HCT116 (cell line): ENCODE results near the gene CYB561A3. TPM values are rescaled to one million over a fixed set of nuclear protein-coding genes. Genes with fewer than 3 reads are reported as not detected.

Source experiments
- ATAC-seq: fragments of 200-7000 bp; cut with Tn5 transposase; 2 replicates; pipeline ENCODE4 v1.9.1; 2020; ENCODE audit warnings: mild to moderate bottlenecking, moderate library complexity
- BruUV-seq: library from RNA; stranded (reverse); fragments of 400-500 nt; replicated peaks from 2 replicates; lab custom pipeline; 2021; lab: Mats Ljungman, UMichigan
- CTCF ChIA-PET: fragments of 300-600 bp; sonication (Branson Sonifier 250); formaldehyde crosslinking; loops from one replicate; lab custom pipeline; 2021; ENCODE audit warnings: antibody characterized with exemption; lab: Charles Lee
- POLR2A ChIA-PET: fragments of 300-600, 350-600 bp; sonication (Branson Sonifier 250); formaldehyde crosslinking; loops from one replicate; lab custom pipeline; 2021; ENCODE audit warnings: antibody characterized with exemption; lab: Charles Lee
- RAD21 ChIA-PET, 2 experiments: fragments of 300-600 bp; sonication (Branson Sonifier 250); formaldehyde crosslinking; loops; one replicate each; lab custom pipeline; 2023; ENCODE audit warnings: low total read pairs in 2 of 2; ENCODE audit not compliant: uncharacterized antibody in 2 of 2, unreplicated experiment in 2 of 2, low non-redundant PET in 1 of 2; lab: Charles Lee
- DNase-seq: peaks from one replicate; pipeline ENCODE4 v3.0.0-alpha.2; 2010; ENCODE audit warnings: low read depth, low spot score
- H2AFZ ChIP-seq: fragments of 200-600 bp; shearing (Covaris generic), sonication (generic); 2 replicates; pipeline ENCODE4 v1.6.1; 2017; ENCODE audit warnings: low read depth, mixed run types, mixed read lengths, antibody characterized with exemption, low read length; ENCODE audit not compliant: poor library complexity, severe bottlenecking
- H3K27ac ChIP-seq: 2 replicates; pipeline ENCODE4 v1.5.1; 2012; ENCODE audit warnings: low read depth, low read length
- H3K27me3 ChIP-seq: fragments of 200-600 bp; sonication (generic); 2 replicates; pipeline ENCODE4 v1.6.1; 2016; ENCODE audit warnings: mixed run types, low read length, mixed read lengths; ENCODE audit not compliant: insufficient read depth
- H3K36me3 ChIP-seq, 2 experiments: fragments of 200-500 bp in 1 of 2; fragments of 200-600 bp in 1 of 2; sonication (Bioruptor generic) in 1 of 2; sonication (generic) in 1 of 2; 2 replicates each; pipeline versions ENCODE4 v1.5.1 to v1.6.1; 2014 to 2016; ENCODE audit warnings: low read length in 2 of 2, inconsistent platforms in 1 of 2, mixed read lengths in 1 of 2, mixed run types in 1 of 2; ENCODE audit not compliant: insufficient read depth in 2 of 2, control insufficient read depth in 1 of 2
- H3K4me1 ChIP-seq, 2 experiments: fragments of 200-600 bp in 1 of 2; sonication (generic) in 1 of 2; 2 replicates each; pipeline versions ENCODE4 v1.5.1 to v1.6.1; 2012 to 2017; ENCODE audit warnings: low read length in 2 of 2, inconsistent platforms in 1 of 2, mild to moderate bottlenecking in 1 of 2, mixed read lengths in 1 of 2, mixed run types in 1 of 2, moderate library complexity in 1 of 2; ENCODE audit not compliant: insufficient read depth in 2 of 2, control insufficient read depth in 1 of 2
- H3K4me2 ChIP-seq: fragments of 200-600 bp; sonication (generic); 2 replicates; pipeline ENCODE4 v1.6.1; 2017; ENCODE audit warnings: mixed run types, low read length, mixed read lengths
- H3K4me3 ChIP-seq, 2 experiments: fragments of 200-600 bp in 1 of 2; sonication (generic) in 1 of 2; replicated peaks in 1 of 2; 2 replicates each; pipeline ENCODE4 v1.5.1; 2011 to 2016; ENCODE audit warnings: low read length in 2 of 2, control low read depth in 1 of 2, low read depth in 1 of 2, mild to moderate bottlenecking in 1 of 2, mixed read lengths in 1 of 2, mixed run types in 1 of 2
- H3K79me2 ChIP-seq: fragments of 200-600 bp; sonication (generic); 2 replicates; pipeline ENCODE4 v1.6.1; 2017; ENCODE audit warnings: mild to moderate bottlenecking, mixed run types, low read length, moderate library complexity, mixed read lengths; ENCODE audit not compliant: insufficient read depth
- H3K9ac ChIP-seq: fragments of 200-600 bp; sonication (generic); 2 replicates; pipeline ENCODE4 v1.6.1; 2016; ENCODE audit warnings: low read length, mixed read lengths
- H3K9me2 ChIP-seq: fragments of 200-600 bp; sonication (generic), shearing (Covaris generic); 2 replicates; pipeline ENCODE4 v1.6.1; 2017; ENCODE audit warnings: mixed run types, mild to moderate bottlenecking, moderate library complexity; ENCODE audit not compliant: insufficient read depth
- H3K9me3 ChIP-seq, 2 experiments: fragments of 200-500 bp in 1 of 2; fragments of 200-600 bp in 1 of 2; sonication (Bioruptor generic) in 1 of 2; sonication (generic) in 1 of 2; 2 replicates each; pipeline ENCODE4 v1.6.1; 2014 to 2017; ENCODE audit warnings: low read length in 2 of 2, mixed read lengths in 2 of 2, inconsistent platforms in 1 of 2, low read depth in 1 of 2, mild to moderate bottlenecking in 1 of 2, mixed run types in 1 of 2, moderate library complexity in 1 of 2; ENCODE audit not compliant: control insufficient read depth in 1 of 2, insufficient read depth in 1 of 2
- H4K20me1 ChIP-seq: fragments of 200-600 bp; sonication (generic), shearing (Covaris generic); 2 replicates; pipeline ENCODE4 v1.6.1; 2017; ENCODE audit warnings: mixed run types, mild to moderate bottlenecking, moderate library complexity; ENCODE audit not compliant: insufficient read depth
- CBX3 ChIP-seq: IDR thresholded peaks from 2 replicates; pipeline ENCODE4 v1.6.1; 2012; ENCODE audit warnings: low read depth
- CEBPB ChIP-seq: IDR thresholded peaks from 2 replicates; pipeline ENCODE4 v1.6.1; 2012; ENCODE audit warnings: low read depth
- CTCF ChIP-seq, 3 experiments: fragments of 200-600 bp in 1 of 3; sonication (generic) in 1 of 3; IDR thresholded peaks in 2 of 3; conservative IDR thresholded peaks in 1 of 3; 2 replicates each; pipeline ENCODE4 v1.5.1; 2012 to 2017; ENCODE audit warnings: low read depth in 2 of 3, low read length in 2 of 3, antibody characterized with exemption in 1 of 3, borderline replicate concordance in 1 of 3, control low read depth in 1 of 3, mild to moderate bottlenecking in 1 of 3, mixed read lengths in 1 of 3, mixed run types in 1 of 3, moderate library complexity in 1 of 3; ENCODE audit not compliant: insufficient read depth in 1 of 3
- EGR1 ChIP-seq: IDR thresholded peaks from 2 replicates; pipeline ENCODE4 v1.6.1; 2012; ENCODE audit warnings: low read depth
- ELF1 ChIP-seq: IDR thresholded peaks from 2 replicates; pipeline ENCODE4 v1.6.1; 2012; ENCODE audit warnings: low read depth, borderline replicate concordance
- EZH2 ChIP-seq: fragments of 200-600 bp; sonication (generic); IDR thresholded peaks from 2 replicates; pipeline ENCODE4 v1.6.1; 2017; ENCODE audit warnings: antibody characterized with exemption, mixed run types
- EZH2phosphoT487 ChIP-seq: fragments of 200-600 bp; IDR thresholded peaks from 2 replicates; pipeline ENCODE4 v1.6.1; 2018; ENCODE audit warnings: antibody characterized with exemption, borderline replicate concordance
- FOSL1 ChIP-seq: IDR thresholded peaks from 2 replicates; pipeline ENCODE4 v1.6.1; 2012; ENCODE audit warnings: low read depth
- JUND ChIP-seq: IDR thresholded peaks from 2 replicates; pipeline ENCODE4 v1.6.1; 2012
- POLR2A ChIP-seq: IDR thresholded peaks from 2 replicates; pipeline ENCODE4 v1.7.0; 2011; ENCODE audit warnings: borderline replicate concordance; ENCODE audit not compliant: insufficient read depth, insufficient read length; ENCODE audit errors: extremely low read depth
- POLR2AphosphoS5 ChIP-seq: IDR thresholded peaks from 2 replicates; pipeline ENCODE4 v1.6.1; 2011; ENCODE audit warnings: mild to moderate bottlenecking, low read depth, low read length, moderate library complexity
- RAD21 ChIP-seq: IDR thresholded peaks from 2 replicates; pipeline ENCODE4 v1.6.1; 2012; ENCODE audit warnings: low read depth, mild to moderate bottlenecking
- SP1 ChIP-seq: IDR thresholded peaks from 2 replicates; pipeline ENCODE4 v1.6.1; 2012; ENCODE audit warnings: low read depth
- SRF ChIP-seq: IDR thresholded peaks from 2 replicates; pipeline ENCODE4 v1.6.1; 2012; ENCODE audit warnings: low read depth
- YY1 ChIP-seq: IDR thresholded peaks from 2 replicates; pipeline ENCODE4 v1.6.1; 2011; ENCODE audit warnings: low read length, low read depth, moderate library complexity, mild to moderate bottlenecking; ENCODE audit not compliant: insufficient replicate concordance; ENCODE audit errors: extremely low read depth
- ZFX ChIP-seq: fragments of 450-650 bp; IDR thresholded peaks from 2 replicates; pipeline ENCODE4 v1.6.1; 2017
- ZNF274 ChIP-seq: fragments of 200-500 bp; sonication (Bioruptor generic); IDR thresholded peaks from 2 replicates; pipeline ENCODE4 v1.6.1; 2014; ENCODE audit warnings: mild to moderate bottlenecking, low read depth, low read length, inconsistent platforms
- intact Hi-C: fragments of 100-400 bp; cut with micrococcal nuclease; formaldehyde crosslinking; loops from 2 replicates; pipeline ENCODE4 v1.10.0; 2022
- total RNA-seq: library from RNA; stranded (reverse); gene quantifications from one replicate; pipeline ENCODE4 v1.2.1, GENCODE V29; 2021; ENCODE audit not compliant: unreplicated experiment
- TF ChIP-seq, protein P1 (sequence below): IDR thresholded peaks from 2 replicates; pipeline ENCODE4 v1.6.1; 2012
- TF ChIP-seq, protein P2 (sequence below): IDR thresholded peaks from 2 replicates; pipeline ENCODE4 v1.6.1; 2012

CYB561A3 gene
- total RNA-seq, 1 experiment from 2014 or later = 34.1 TPM

DNA sequence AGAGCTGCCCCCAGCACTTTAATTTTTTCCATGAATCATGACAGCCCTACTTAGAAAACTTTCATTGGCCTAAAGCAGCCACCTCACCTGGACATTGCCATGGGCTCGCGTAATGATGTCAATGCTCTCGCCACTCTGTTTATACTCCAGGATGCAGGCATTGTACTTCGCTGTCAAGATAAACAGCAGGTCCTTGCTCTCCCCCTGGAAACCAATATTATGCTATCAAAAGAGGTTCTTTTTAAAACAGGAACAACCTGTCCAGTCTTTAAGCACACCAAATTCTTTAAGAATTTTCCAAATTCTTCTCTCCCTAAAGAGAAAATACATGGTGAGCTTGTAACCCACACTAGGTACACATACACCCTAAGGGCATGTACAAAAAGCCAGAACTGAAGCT lies 31.8 kb downstream of the CYB561A3 start (continued):
- TF ChIP-seq CTCF (IDR thresholded peaks at IDR 0.05 in 2 of 3, conservative IDR thresholded peaks at IDR 0.05 in 1 of 3; ENCODE audit: borderline replicate concordance in 1 of 3, insufficient read depth in 1 of 3, low read depth in 2 of 3, low read length in 2 of 3) (no peak), ZFX (no peak), POLR2A (no peak)
- TF ChIP-seq, protein P1, sequence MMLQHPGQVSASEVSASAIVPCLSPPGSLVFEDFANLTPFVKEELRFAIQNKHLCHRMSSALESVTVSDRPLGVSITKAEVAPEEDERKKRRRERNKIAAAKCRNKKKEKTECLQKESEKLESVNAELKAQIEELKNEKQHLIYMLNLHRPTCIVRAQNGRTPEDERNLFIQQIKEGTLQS = no peak

- TF ChIP-seq ZNF274 (no peak), ZFX (no peak), CEBPB (no peak), YY1 (no peak), EZH2 (no peak), CBX3 (no peak), CTCF (IDR thresholded peaks at IDR 0.05 in 2 of 3, conservative IDR thresholded peaks at IDR 0.05 in 1 of 3; ENCODE audit: borderline replicate concordance in 1 of 3, insufficient read depth in 1 of 3, low read depth in 2 of 3, low read length in 2 of 3) (no peak), RAD21 (no peak), SRF (no peak), EZH2phosphoT487 (no peak), SP1 (no peak), POLR2AphosphoS5 (no peak), EGR1 (no peak), FOSL1 (no peak), JUND (no peak), ELF1 (no peak)
- TF ChIP-seq, protein P2, sequence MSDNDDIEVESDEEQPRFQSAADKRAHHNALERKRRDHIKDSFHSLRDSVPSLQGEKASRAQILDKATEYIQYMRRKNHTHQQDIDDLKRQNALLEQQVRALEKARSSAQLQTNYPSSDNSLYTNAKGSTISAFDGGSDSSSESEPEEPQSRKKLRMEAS = no peak
These were observed 33.3 kb downstream of the CYB561A3 start for GRCh38 chr11:61328351-61328750.

More at GRCh38 chr11:61328351-61328750, 33.3 kb downstream of the CYB561A3 start:
- Histone ChIP-seq H3K27me3 (no peaks in the 10 kb centered on the region), H3K9ac (no peak overlapping the region), H3K9me2 (no peaks in the 10 kb centered on the region), H2AFZ (no peak overlapping the region), H3K4me1 (peaks cover 8 to 14% of the 10 kb centered on the region in 2 experiments), H3K9me3 (no peaks in the 10 kb centered on the region), H3K27ac (no peak overlapping the region), H4K20me1 (no peaks in the 10 kb centered on the region; the same call in 1 of the 2 replicates), H3K79me2 (peaks cover 83% of the 10 kb centered on the region), H3K4me3 (no peak overlapping the region), H3K36me3 (peaks cover 39 to 49% of the 10 kb centered on the region in 2 experiments), H3K4me2 (no peak overlapping the region)
- ChIA-PET RAD21 (no interaction called here), POLR2A (no interaction called here), CTCF (no interaction called here)
- DNase-seq (no peak), ATAC-seq (no peak)
- no TSS peak for BruUV-seq
- intact Hi-C loops = no loop called here
